ENCODE measurements around the gene OR4D6. TPM values are rescaled to one million over a fixed set of nuclear protein-coding genes. Genes with fewer than 3 reads are reported as not detected.

The OR4D6 gene
- total and polyA plus RNA-seq, 3 experiments from 2014 or later = not detected

Other genes with a start within 250 kb of the OR4D6 start
- gene MPEG1, start 244.0 kb upstream of the OR4D6 start, total RNA-seq = 1 to 10 TPM; 1.2 to 1.5 TPM
- not detected for gene MPEG1, start 244.0 kb upstream of the OR4D6 start, polyA plus RNA-seq
- gene OR5AN1, start 98.1 kb upstream of the OR4D6 start, total RNA-seq = not detected
- gene OR5AN1, start 98.1 kb upstream of the OR4D6 start, polyA plus RNA-seq = not detected
- not detected for gene OR5A2, start 30.5 kb upstream of the OR4D6 start, total RNA-seq
- not detected for gene OR5A2, start 30.5 kb upstream of the OR4D6 start, polyA plus RNA-seq
- gene OR5A1, start 20.5 kb upstream of the OR4D6 start, total RNA-seq = not detected
- not detected for gene OR5A1, start 20.5 kb upstream of the OR4D6 start, polyA plus RNA-seq
- not detected for gene OR4D10, start 16.4 kb downstream of the OR4D6 start, total RNA-seq
- not detected for gene OR4D10, start 16.4 kb downstream of the OR4D6 start, polyA plus RNA-seq
- not detected for gene OR4D11, start 46.6 kb downstream of the OR4D6 start, total RNA-seq
- gene OR4D11, start 46.6 kb downstream of the OR4D6 start, polyA plus RNA-seq = not detected
- not detected for gene OR4D9, start 54.6 kb downstream of the OR4D6 start, total RNA-seq
- gene OR4D9, start 54.6 kb downstream of the OR4D6 start, polyA plus RNA-seq = not detected
- 10 to 100 TPM; 37.8 to 38.4 TPM for gene OSBP, start 158.8 kb downstream of the OR4D6 start, total RNA-seq
- 32.3 TPM for gene OSBP, start 158.8 kb downstream of the OR4D6 start, polyA plus RNA-seq
- 10 to 100 TPM; 61.3 to 65.8 TPM for gene PATL1, start 212.1 kb downstream of the OR4D6 start, total RNA-seq
- 7.5 TPM for gene PATL1, start 212.1 kb downstream of the OR4D6 start, polyA plus RNA-seq